Endometrium (tissue), 2 donors: Measurements from ENCODE around the gene PRAMEF10.
"Not testable (repeated sequence)": the region's sequence is repeated elsewhere in the genome, so short reads cannot be mapped to it uniquely, and the experiment has no call there.

Source experiments
- FAIRE-seq: peaks from 2 replicates; lab custom pipeline; 2012; peaks lifted over from hg19 to GRCh38; lab: Jason Lieb, UNC
- donor health status: control.
- donor health status: control.

Gene PRAMEF10

GRCh38 chr1:12898170-12898569 lies at the start of gene PRAMEF10:
Gene PRAMEF10, minus strand, starts transcription at chr1:12898270. Its CDS starts 2,423 bp downstream, at chr1:12895847.
- FAIRE-seq = not testable (repeated sequence)

GRCh38 chr1:12947480-12947879 lies 49.4 kb upstream of the PRAMEF10 start, which contains the start of gene PRAMEF6:
Gene PRAMEF6, minus strand, starts transcription at chr1:12947580. Its CDS starts 5,062 bp downstream, at chr1:12942518.
- not testable (repeated sequence) for FAIRE-seq

DNA sequence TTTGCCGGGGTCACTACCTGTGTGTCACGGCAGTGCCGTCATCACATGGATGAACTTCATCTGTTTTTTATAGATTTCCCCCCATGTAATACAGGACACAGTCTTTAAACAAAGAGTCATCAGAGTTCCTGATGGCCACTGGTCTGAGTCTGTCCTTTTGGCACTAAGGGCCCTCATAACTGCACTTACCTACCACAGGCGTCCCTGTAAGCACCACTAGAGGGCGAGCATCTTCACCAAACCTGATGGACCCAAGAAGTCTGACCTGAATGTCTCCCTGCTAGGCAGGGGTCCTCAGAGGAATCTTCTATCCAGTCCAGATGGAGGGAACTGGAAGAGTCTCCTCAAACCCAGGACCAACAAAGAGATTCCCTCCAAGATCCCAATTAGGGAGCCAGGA lies 26.3 kb upstream of the PRAMEF10 start:
- not testable (repeated sequence) for FAIRE-seq

- peak; percentile 21 for FAIRE-seq
Observed at GRCh38 chr1:12921749-12922148, 23.7 kb upstream of the PRAMEF10 start.

GRCh38 chr1:12916310-12916709 lies 18.2 kb upstream of the PRAMEF10 start, which contains the start of gene PRAMEF7:
Gene PRAMEF7, plus strand, starts transcription at chr1:12916610. Its CDS starts 1,083 bp downstream, at chr1:12917693.
- not testable (repeated sequence) for FAIRE-seq

DNA sequence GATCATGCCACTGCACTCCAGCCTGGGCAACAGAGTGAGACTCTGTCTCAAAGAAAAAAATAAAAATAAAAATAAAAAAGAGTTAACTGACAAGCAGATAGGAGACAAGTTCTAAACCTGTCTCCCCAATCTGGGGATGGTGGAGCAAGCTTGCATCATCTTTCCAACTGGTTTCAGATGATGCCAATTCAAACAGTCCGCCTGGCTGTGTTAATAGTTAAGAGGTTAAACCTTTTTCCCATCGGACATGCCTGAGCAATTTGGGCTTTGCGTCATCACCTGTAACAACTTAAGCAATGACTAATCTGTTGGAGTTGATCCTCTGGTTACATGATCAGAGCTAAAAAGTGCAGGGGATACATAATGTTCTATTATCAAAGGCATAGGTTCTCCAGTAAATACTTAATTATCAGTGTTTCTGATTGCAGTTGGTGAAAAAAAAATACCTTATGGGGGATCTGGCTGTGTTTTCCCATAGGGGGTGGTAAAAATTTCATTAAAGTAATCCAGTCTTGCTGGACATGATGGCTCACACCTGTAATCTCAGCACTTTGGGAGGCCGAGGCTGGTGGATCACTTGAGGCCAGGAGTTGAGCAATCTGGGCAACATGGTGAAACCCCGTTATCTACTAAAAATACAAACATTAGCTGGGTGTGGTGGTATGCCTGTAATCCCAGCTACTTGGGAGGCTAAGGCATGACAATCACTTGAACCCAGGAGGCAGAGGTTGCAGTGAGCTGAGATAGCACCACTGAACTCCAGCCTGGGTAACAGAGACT lies 5.9 kb upstream of the PRAMEF10 start:
- not testable (repeated sequence) for FAIRE-seq

- not testable (repeated sequence) for FAIRE-seq
Observed at GRCh38 chr1:12899186-12899585, 1.1 kb upstream of the PRAMEF10 start.

DNA sequence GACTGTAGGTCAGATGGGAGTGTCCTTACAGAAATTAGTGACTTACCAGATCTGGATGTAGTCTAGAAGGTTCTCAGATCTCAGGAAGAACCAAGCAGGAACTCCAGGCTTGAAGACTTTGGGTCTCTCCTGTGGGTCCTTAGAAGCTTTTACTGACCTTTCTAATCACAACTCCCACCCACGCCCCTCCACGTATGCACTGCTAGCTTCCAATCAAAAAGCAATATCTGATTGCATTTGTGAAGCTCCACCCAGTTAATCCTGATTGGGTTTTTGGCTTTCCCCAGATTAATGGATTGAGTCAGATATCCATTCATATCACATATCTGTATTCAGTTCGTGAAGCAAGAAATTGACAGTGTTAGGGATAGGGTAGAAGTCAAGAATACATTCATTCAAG lies 12.0 kb downstream of the PRAMEF10 start, which contains the start of gene PRAMEF4:
PRAMEF4 (minus strand) TSS at position 101 of the 400 bp plus-strand sequence. CDS start 2,807 bp downstream, outside the sequence.
- not testable (repeated sequence) for FAIRE-seq

- not testable (repeated sequence) for FAIRE-seq
Observed at GRCh38 chr1:12878453-12878852, 19.6 kb downstream of the PRAMEF10 start.

DNA sequence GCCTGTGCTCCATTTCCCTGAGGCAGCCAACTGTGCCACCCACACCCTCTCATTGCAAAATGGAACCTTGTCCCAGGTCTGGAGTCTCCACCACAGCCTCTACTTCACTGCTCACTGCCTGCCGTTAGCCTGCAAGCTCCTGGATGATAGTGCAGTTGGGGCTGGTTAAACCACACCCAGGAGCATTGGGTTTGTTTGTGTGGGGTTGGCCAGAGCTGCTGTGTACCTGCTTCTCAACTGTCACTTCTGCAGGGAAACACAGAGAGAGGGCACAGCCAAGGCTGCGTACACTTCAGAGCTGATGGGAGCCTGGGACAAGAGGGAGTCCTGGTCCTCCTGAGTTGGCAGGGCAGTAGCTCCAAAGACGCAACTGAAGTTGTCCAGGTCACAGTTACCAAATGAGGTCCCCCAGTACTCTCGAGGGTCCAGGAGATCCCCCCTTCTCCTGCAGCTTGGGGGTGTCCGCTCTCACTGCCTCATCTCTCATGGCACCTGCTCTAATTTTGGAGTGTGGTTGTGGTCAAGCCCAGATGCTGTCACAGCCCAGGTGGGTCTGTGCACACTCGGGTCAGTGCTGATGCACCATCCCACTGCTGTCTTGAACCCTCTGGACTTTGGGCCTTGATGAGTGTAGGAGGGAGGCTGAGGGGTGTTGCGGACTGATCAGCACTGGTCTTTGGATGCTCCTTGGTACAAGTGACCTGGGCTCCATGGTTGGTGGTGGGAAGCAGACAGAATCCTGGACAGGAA lies 34.8 kb downstream of the PRAMEF10 start:
- not testable (repeated sequence) for FAIRE-seq

DNA sequence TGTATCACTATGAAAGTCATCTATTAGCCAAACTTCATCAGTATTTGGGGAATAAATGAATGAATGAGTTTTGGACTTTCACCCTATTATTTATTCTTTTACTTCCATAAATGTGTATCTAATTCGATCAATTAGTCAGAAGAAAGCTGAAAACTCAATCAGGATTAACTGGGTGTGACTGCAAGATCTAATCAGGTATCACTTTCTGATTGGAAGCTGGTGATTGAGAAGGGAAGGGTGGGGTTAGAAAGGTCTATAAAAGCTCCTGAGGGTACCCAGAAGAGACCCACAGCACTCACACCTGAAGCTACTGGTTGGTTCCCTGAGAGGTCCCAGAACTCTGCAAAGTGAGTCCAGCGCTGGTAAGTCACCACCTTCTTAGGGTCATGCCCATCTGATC lies 41.3 kb downstream of the PRAMEF10 start, which contains the start of gene PRAMEF2:
PRAMEF2 (plus strand) TSS at position 301 of the 400 bp plus-strand sequence. CDS start 1,924 bp downstream, outside the sequence.
- not testable (repeated sequence) for FAIRE-seq

GRCh38 chr1:12851779-12852178 lies 46.3 kb downstream of the PRAMEF10 start:
- FAIRE-seq = no peak

DNA sequence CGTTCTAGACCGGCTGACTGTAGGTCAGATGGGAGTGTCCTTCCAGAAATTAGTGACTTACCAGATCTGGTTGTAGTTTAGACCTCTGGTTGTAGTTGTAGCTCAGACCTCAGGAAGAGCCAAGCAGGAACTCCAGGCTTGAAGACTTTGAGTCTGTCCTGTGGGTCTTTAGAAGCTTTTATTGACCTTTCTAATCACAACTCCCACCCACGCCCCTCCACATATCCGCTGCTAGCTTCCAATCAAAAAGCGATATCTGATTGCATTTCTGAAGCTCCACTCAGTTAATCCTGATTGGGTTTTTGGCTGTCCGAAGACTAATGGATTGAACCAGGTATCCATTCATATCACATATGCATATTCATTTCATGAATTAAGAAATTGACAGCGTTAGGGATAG lies 49.5 kb downstream of the PRAMEF10 start, which contains the start of gene HNRNPCL1:
HNRNPCL1 (minus strand) TSS at position 101 of the 400 bp plus-strand sequence. CDS start 431 bp downstream, outside the sequence.
- not testable (repeated sequence) for FAIRE-seq
